Panc1 (cell line): ENCODE results near the gene AGPAT1.

Experiments
- CTCF ChIP-seq: fragments of 450-650 bp; IDR thresholded peaks from 2 replicates; pipeline ENCODE4 v1.5.1; 2017; ENCODE audit warnings: mild to moderate bottlenecking
- POLR2AphosphoS5 ChIP-seq: IDR thresholded peaks from 2 replicates; pipeline ENCODE4 v1.6.1; 2012; ENCODE audit warnings: mild to moderate bottlenecking, low read depth, low read length, moderate library complexity
- REST ChIP-seq, 2 experiments: IDR thresholded peaks; 2 replicates each; pipeline ENCODE4 v1.6.1; 2011 to 2012; ENCODE audit warnings: low read depth in 2 of 2, control low read depth in 1 of 2, low read length in 1 of 2, mild to moderate bottlenecking in 1 of 2, moderate library complexity in 1 of 2; ENCODE audit not compliant: insufficient read depth in 1 of 2
- SIN3A ChIP-seq: IDR thresholded peaks from 2 replicates; pipeline ENCODE4 v1.6.1; 2012; ENCODE audit warnings: low read depth, mild to moderate bottlenecking, low read length, moderate library complexity, borderline replicate concordance; ENCODE audit not compliant: insufficient read depth
- TCF7L2 ChIP-seq: IDR thresholded peaks from 2 replicates; pipeline ENCODE4 v1.6.1; 2011; ENCODE audit warnings: mild to moderate bottlenecking, low read depth, low read length, inconsistent platforms

DNA sequence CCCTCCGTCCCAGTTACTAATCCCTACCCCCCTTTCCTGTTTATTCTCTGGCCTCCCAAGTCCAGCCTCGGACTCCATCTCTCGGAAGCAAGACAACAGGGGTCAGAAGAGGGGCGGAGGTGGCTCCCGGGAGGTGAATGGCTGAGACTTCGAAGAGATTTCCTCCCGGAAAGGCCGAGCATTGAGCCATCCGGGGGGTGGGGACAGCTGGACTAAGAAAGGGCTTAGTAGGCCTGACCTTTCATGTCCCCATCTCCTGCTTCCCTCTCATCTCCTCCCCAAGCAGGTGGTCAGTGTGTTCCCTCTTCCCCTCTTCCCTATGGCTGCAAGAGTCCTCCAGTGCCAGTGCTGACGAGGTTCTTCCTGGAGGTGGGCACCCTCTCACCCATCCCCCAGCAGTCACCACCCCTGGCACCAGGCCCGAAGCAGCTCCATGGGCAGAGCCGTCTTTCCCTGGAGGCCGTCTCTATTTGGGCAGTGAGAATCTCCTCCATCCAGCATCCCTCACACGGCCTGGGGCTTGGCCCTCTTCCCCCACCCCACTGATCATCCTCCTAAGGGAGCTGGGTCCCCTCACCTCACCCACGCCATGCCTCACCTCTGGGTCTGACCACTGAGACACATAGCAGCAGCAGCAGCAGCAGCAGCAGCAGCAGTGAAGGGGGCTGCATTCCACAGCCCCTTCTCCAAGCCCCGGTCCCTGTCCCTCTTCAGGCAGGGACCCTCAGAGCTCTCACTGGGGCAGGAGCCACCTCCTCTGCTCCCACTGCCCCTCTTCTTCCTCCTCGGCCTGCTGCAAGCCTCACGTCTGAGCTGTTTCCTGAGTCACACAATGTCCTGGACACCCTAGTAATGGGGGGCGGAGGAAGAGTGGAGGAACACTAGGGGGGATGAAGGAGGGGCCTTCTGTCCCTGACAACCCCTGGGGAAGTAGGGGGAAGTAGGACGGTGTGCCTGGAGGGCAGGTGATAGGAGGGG, 47.7 kb upstream of the AGPAT1 start, which contains the start of gene NOTCH4:
- TF ChIP-seq CTCF (no peak), REST (IDR thresholded peaks at IDR 0.05; ENCODE audit: insufficient read depth in 1 of 2, low read depth in 2 of 2, low read length in 1 of 2) (no peak), POLR2AphosphoS5 (no peak), TCF7L2 (no peak), SIN3A (no peak)
